ENCODE results near the gene IGF1R.

The IGF1R gene

GRCh38 chr15:98655732-98656131 lies 7.4 kb downstream of the IGF1R start:
- H3K27ac ChIP-seq, result no peak overlapping the region
- no peak for TF ChIP-seq CTCF (conservative IDR thresholded peaks at IDR 0.05)

DNA sequence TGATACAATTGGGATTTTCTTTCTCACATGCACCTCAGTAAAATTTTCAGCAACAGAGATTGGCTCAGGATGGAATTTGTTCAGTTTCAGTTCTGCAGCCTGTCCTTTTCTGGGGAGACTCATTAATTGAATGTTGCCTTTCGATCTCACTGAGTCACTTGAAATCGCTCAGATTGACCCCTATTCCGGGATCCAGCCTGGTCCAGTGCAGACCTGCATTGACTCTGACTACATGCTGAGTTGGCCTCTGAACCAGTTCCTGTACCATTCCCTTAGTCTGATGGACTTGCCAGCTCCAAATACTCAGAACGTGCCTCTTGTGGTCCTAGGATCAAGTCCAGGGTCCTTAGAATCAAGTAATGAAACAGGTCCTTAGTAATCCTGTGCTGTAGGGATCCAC lies 9.4 kb downstream of the IGF1R start:
- no peak overlapping the region for H3K27ac ChIP-seq

DNA sequence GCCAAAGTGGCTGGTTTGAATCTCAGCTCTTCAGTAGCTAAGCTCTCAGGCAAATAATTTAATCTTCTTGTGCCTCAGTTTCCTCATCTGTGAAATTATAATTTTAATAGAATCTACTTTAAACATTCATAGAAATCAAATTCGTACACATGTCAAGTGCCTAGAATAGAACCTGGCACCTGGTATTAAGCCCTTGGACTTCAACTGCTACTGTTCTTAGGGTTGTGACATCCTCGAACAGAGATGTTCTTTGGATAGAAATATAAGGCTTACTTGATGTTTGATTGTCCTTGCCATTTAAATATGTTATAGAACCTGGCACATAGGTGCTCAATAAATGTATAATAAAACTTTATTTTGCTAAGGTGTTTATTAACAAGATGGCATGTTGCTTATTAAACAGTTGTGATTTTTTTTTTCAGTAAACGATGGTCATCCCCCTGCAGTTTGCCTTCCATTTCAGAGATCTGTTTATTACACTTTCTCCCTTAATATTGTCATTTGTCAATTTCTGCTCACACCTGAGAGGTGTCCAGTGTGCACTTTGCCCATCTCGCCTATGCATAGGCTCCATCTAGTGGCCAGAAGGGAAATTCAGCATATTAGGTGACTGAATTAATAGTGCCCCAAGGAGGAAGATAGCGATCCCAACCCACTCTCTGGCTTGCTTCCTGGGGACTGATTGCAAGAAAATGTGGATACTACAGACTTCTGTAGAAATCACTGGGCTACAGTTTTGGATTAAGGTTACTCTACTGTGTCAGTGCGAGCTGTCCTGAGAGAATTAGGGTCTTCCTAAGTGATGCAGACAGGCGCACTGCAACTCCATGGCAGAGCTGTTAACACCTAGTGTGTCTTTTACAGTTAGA lies 10.7 kb downstream of the IGF1R start:
- no peak for TF ChIP-seq ZFX (IDR thresholded peaks at IDR 0.05)
- TF ChIP-seq CTCF (conservative IDR thresholded peaks at IDR 0.05), result peak; percentile 96
- no peak overlapping the region for H3K27ac ChIP-seq

More for the DNA sequence above, 9.4 kb downstream of the IGF1R start:
- TF ChIP-seq CTCF (conservative IDR thresholded peaks at IDR 0.05) (no peak), ZFX (IDR thresholded peaks at IDR 0.05) (no peak)

DNA sequence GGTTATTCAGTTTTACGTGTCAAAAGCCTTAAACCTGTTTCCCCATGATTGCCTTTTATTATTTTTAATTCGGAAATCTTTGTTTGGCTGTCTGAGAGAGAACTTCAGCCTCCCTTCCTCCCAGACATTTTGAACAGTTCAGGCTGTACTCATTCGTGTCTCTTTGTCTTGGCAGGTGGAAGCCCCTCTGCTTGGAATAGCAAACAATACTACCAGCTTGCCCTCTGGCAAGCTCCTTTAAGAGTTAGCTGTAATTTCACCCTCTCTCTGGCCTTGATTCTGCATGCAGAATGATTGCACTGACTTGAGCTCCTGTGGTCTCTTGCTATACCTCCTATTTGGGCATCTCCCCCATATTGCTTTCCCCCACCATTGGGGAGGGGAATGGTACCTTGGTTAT lies 11.7 kb downstream of the IGF1R start:
- no peak for TF ChIP-seq ZFX (IDR thresholded peaks at IDR 0.05)
- no peak for TF ChIP-seq CTCF (conservative IDR thresholded peaks at IDR 0.05)
- no peak overlapping the region for H3K27ac ChIP-seq

DNA sequence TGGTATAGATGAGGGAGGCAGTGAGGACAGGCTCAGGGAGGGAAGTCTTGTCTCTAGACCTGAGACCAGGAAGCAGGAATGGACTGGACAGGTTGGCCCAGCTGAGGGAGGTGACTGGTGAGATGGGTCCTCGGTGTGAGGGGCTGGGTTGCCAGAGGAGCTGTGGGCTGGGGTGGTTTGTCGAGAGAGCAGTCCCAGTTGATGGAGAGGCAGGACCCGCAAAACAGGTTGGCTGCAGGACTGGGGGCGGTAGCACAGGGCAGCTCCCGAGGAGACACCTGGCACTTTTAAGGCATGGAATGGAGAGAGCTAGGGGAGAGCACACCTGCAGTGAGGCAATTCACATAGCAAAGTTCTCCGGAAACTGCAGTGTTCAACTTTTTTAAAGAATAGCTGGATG lies 14.7 kb downstream of the IGF1R start:
- no peak overlapping the region for H3K27ac ChIP-seq
- TF ChIP-seq ZFX (IDR thresholded peaks at IDR 0.05), result no peak

GRCh38 chr15:98663606-98664005 lies 15.3 kb downstream of the IGF1R start:
- TF ChIP-seq CTCF (conservative IDR thresholded peaks at IDR 0.05), result no peak
- TF ChIP-seq ZFX (IDR thresholded peaks at IDR 0.05), result no peak
- H3K27ac ChIP-seq, result 0 out of 2 replicates have a peak overlapping the region, but pooled peaks have one; percentile 12

- no peak overlapping the region for H3K27ac ChIP-seq
- TF ChIP-seq CTCF (conservative IDR thresholded peaks at IDR 0.05) (no peak), ZFX (IDR thresholded peaks at IDR 0.05) (no peak)
These were observed 18.1 kb downstream of the IGF1R start for GRCh38 chr15:98666441-98666840.

DNA sequence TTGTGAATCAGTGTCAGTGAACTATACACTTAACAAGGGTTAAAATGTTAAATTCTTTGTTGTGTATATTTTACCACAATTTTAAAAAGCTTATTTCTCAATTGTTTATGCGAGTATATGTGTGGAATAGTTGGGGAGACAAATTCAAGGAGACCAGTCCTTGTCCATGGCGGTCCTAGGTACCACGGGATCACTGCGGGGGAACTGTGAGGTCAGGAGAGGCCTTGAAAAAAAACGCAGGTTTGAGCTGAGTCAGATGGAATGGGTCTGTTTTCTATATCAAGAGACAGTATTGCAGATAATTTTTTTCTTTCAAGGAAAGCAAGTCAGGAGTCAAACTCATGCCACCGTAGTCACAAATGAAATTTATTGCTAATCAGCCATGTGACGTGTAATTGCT lies 18.5 kb downstream of the IGF1R start:
- no peak overlapping the region for H3K27ac ChIP-seq
- no peak for TF ChIP-seq CTCF (conservative IDR thresholded peaks at IDR 0.05)
- TF ChIP-seq ZFX (IDR thresholded peaks at IDR 0.05), result no peak
